Epithelial cell of prostate (primary cell): ENCODE measurements around the gene EDN1.

Experiments used
- DNase-seq: peaks from one replicate; pipeline ENCODE4 v3.0.0-alpha.2; 2011; ENCODE audit warnings: low read depth, low spot score
- H3K27ac ChIP-seq: fragments of 450-650 bp; 2 replicates; pipeline ENCODE4 v1.5.1; 2017; ENCODE audit warnings: mild to moderate bottlenecking

EDN1 gene

GRCh38 chr6:12342664-12343063 is 52.5 kb downstream of the EDN1 start:
- H3K27ac ChIP-seq: peak overlapping the region; percentile 91
- no peak for DNase-seq

DNA sequence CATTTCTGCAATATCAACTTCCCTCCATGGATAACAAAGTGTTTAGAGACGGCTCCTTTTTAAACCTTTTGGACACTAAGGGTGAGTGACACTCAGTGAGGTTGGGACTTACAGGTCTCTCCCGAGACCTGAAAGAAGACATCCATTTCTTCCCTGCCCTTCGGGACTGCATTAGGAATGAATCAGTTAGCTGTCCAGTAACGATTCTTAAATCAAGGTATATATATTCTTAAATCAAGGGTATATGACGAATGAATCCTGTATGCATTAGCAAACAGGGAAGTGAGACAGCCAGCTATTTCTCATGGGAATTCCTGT is 52.9 kb downstream of the EDN1 start:
- peak overlapping the region; percentile 91 for H3K27ac ChIP-seq
- DNase-seq: peak; percentile 73

DNA sequence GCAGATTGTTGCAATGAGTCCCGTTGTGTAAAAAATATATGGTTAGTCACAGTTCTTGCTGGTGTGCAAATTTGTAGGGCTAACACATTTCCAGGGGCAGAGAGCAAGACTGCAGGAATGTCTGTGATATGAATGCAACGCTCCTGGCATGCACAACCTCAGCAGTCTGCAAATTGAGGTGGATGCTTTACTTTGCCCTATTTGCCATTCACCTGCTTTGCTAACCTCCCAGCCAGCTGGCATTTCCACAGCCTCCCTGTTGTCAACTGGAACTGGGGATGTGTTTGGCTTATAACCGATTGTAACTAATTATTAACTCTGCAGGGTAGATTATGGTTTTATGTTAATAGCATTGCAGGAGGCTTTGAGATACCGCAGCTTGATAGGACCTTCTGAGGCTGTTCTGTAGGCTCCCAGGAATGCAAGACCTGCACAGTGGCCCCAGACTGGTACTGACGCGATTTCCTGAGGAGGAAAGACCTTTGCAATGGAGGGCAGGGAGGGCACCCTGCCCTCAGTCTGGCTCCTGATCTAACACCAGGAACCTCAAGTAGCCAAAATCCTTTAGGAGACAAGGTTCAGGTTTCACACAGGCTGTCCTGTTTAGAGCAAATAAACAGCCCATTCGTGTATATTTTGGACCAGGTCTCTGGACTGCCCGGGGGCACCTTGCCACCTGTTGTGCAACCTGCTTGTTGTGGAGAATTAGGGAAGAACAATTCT is 53.4 kb downstream of the EDN1 start:
- no peak for DNase-seq
- peak overlapping the region; percentile 91 for H3K27ac ChIP-seq

- H3K27ac ChIP-seq: peak overlapping the region; percentile 91
- no peak for DNase-seq
These were observed 54.1 kb downstream of the EDN1 start for GRCh38 chr6:12344296-12344695.

DNA sequence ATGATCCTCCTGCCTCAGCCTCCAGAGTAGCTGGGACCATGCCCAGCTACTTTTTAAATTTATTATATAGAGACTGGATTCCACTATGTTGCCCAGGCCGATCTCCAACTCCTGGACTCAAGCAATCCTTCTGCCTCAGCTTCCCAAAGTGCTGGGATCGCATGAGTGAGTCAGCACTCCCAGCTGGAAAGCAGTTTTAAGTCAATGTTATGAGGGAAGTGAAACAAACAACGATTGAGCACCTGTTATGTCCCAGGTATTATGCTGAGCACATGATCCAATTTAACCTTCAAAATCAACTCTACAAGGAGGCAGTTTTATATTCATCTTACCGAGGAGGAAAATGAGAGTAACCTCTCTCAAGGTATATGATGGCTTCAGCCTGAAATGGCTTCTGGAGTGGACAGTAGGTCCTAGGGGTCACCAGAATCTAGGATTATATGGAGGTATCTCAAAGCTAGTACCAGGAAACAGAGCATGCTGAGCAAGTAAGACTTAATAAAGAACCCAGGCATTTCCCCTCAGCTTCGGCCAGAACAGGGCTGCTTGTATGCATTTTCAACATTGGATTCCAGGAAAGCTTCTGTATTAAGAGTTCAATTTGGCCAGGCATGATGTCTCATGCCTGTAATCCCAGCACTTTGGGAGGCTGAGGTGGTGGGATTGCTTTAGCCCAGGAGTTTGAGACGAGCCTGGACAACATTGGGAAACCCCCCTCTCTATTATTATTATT is 55.0 kb downstream of the EDN1 start:
- DNase-seq: no peak
- H3K27ac ChIP-seq: peak overlapping the region; percentile 91

DNA sequence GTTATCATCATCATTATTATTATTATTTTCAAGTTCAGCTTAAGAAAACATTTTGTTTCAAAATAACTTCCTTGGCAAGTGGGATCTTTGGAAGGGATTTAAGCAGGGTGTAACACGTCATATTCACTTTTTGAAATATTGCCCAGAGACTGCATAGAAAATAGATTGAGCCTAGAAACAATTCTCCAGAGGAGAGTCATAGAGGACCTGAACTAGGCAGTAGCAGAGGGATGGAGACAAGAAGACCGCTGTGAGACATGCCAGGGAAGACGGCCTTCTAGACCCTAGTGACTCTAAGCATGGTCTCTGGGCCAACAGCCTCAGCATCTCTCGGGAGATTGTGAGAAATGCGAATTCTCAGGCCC is 55.5 kb downstream of the EDN1 start:
- H3K27ac ChIP-seq: peak overlapping the region; percentile 91
- no peak for DNase-seq
